Eye (tissue), 1 donor: ENCODE results near the gene CPNE5.

Experiments used
- DNase-seq: peaks from one replicate; pipeline ENCODE4 v3.0.0-alpha.2; 2015

CPNE5 gene

GRCh38 chr6:36856277-36856676 lies 17.0 kb upstream of the CPNE5 start:
- no peak for DNase-seq

- no peak for DNase-seq
Observed at GRCh38 chr6:36855750-36856149, 16.5 kb upstream of the CPNE5 start.

- no peak for DNase-seq
Observed at GRCh38 chr6:36853325-36853724, 14.1 kb upstream of the CPNE5 start.

GRCh38 chr6:36852481-36853147 lies 13.4 kb upstream of the CPNE5 start:
- DNase-seq, result no peak

- no peak for DNase-seq
Observed at GRCh38 chr6:36851626-36852025, 12.4 kb upstream of the CPNE5 start.

GRCh38 chr6:36851149-36851614 lies 11.9 kb upstream of the CPNE5 start:
- peak; percentile 96 for DNase-seq

GRCh38 chr6:36850021-36850420 lies 10.8 kb upstream of the CPNE5 start:
- DNase-seq, result no peak

GRCh38 chr6:36848658-36849441 lies 9.6 kb upstream of the CPNE5 start:
- peak; percentile 86 for DNase-seq

- no peak for DNase-seq
Observed at GRCh38 chr6:36847991-36848390, 8.7 kb upstream of the CPNE5 start.

- no peak for DNase-seq
Observed at GRCh38 chr6:36847152-36847551, 7.9 kb upstream of the CPNE5 start.

- no peak for DNase-seq
Observed at GRCh38 chr6:36845233-36845632, 6.0 kb upstream of the CPNE5 start.

GRCh38 chr6:36844232-36845170 lies 5.3 kb upstream of the CPNE5 start:
- DNase-seq, result no peak

- no peak for DNase-seq
Observed at GRCh38 chr6:36843170-36843569, 3.9 kb upstream of the CPNE5 start.

GRCh38 chr6:36841756-36842155 lies 2.5 kb upstream of the CPNE5 start:
- DNase-seq, result no peak

GRCh38 chr6:36840432-36841403 lies 1.5 kb upstream of the CPNE5 start:
- peak; percentile 59 for DNase-seq

- peak; percentile 80 for DNase-seq
Observed at GRCh38 chr6:36839749-36840431, 646 bp upstream of the CPNE5 start.

- DNase-seq, result no peak
Observed at GRCh38 chr6:36837686-36838085, 1.6 kb downstream of the CPNE5 start.

GRCh38 chr6:36837022-36837339 lies 2.3 kb downstream of the CPNE5 start:
- DNase-seq, result no peak

GRCh38 chr6:36836111-36837021 lies 2.9 kb downstream of the CPNE5 start:
- no peak for DNase-seq

GRCh38 chr6:36834576-36835341 lies 4.5 kb downstream of the CPNE5 start:
- peak; percentile 75 for DNase-seq
